Lower leg skin (tissue), 3 donors: Measurements from ENCODE around the gene RTL3.

Experiments used
- POLR2A ChIP-seq, 2 donors: fragments of 450-650 bp; IDR thresholded peaks; one replicate each; pipeline ENCODE4 v1.6.1; 2016 to 2017; ENCODE audit warnings: antibody characterized with exemption in 2 of 2, mild to moderate bottlenecking in 1 of 2, moderate library complexity in 1 of 2
- TF ChIP-seq, protein P1 (sequence below), 3 donors: fragments of 450-650 bp; IDR thresholded peaks; one replicate each; pipeline ENCODE4 v1.5.1; 2016; ENCODE audit warnings: antibody characterized with exemption in 3 of 3, mild to moderate bottlenecking in 3 of 3, moderate library complexity in 2 of 3

DNA sequence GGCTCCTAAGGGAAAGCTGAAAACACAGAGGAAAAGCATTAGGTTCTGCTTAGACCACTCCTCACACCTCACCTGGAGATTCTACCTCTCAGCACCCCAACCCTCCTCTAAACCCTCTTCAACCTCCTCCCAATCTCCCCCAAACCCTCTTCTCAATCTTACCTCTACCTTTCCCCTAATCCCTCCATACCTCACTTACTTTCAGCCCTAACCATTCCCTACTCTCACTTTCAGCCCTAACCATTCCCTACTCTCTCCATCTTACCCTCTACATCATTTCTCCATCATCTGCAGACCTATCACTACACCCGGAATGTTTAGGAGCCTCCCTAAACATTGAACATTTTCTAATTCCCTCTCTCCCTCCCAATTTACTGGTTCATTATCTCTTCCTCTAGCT lies 3.5 kb downstream of the RTL3 start:
- TF ChIP-seq, protein P1, sequence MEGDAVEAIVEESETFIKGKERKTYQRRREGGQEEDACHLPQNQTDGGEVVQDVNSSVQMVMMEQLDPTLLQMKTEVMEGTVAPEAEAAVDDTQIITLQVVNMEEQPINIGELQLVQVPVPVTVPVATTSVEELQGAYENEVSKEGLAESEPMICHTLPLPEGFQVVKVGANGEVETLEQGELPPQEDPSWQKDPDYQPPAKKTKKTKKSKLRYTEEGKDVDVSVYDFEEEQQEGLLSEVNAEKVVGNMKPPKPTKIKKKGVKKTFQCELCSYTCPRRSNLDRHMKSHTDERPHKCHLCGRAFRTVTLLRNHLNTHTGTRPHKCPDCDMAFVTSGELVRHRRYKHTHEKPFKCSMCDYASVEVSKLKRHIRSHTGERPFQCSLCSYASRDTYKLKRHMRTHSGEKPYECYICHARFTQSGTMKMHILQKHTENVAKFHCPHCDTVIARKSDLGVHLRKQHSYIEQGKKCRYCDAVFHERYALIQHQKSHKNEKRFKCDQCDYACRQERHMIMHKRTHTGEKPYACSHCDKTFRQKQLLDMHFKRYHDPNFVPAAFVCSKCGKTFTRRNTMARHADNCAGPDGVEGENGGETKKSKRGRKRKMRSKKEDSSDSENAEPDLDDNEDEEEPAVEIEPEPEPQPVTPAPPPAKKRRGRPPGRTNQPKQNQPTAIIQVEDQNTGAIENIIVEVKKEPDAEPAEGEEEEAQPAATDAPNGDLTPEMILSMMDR (IDR thresholded peaks at IDR 0.05) = no peak
- TF ChIP-seq POLR2A (IDR thresholded peaks at IDR 0.05) = no peak
